B cell (primary cell): Measurements from ENCODE around the gene GMPS. TPM values are rescaled to one million over a fixed set of nuclear protein-coding genes. Genes with fewer than 3 reads are reported as not detected.

Source experiments
- ATAC-seq: fragments of 200-7000 bp; cut with Tn5 transposase; one replicate; pipeline ENCODE4 v1.10.0; 2021; ENCODE audit warnings: low read depth, mild to moderate bottlenecking, moderate number of reproducible peaks, moderate library complexity
- CTCF ChIA-PET: fragments of 350-600 bp; sonication (Branson Sonifier 250); formaldehyde crosslinking; loops from one replicate; lab custom pipeline; 2021; ENCODE audit warnings: antibody characterized with exemption, inconsistent platforms; lab: Charles Lee
- POLR2A ChIA-PET: fragments of 350-600 bp; sonication (Branson Sonifier 250); formaldehyde crosslinking; loops from one replicate; lab custom pipeline; 2021; ENCODE audit warnings: antibody characterized with exemption; lab: Charles Lee
- DNase-seq: peaks from one replicate; pipeline ENCODE4 v3.0.0; 2013
- H2AFZ ChIP-seq: 2 replicates; pipeline ENCODE4 v1.6.1; 2012; ENCODE audit warnings: mild to moderate bottlenecking, low read depth, low read length; ENCODE audit not compliant: insufficient read depth, poor library complexity, severe bottlenecking
- H3K27ac ChIP-seq, 2 donors: 1 replicate in 1 of 2; 2 replicates in 1 of 2; pipeline ENCODE4 v1.5.1; 2012 to 2013; ENCODE audit warnings: low read length in 2 of 2, mild to moderate bottlenecking in 2 of 2, moderate library complexity in 1 of 2
- H3K27me3 ChIP-seq, 4 experiments: fragments of 200-600 bp in 1 of 4; sonication (generic) in 1 of 4; replicated peaks in 1 of 4; 1 replicate in 2 of 4; 2 replicates in 2 of 4; pipeline versions ENCODE4 v1.6.1 to v1.7.0; 2013 to 2016; ENCODE audit warnings: low read length in 3 of 4, mild to moderate bottlenecking in 2 of 4, mixed read lengths in 1 of 4, moderate library complexity in 1 of 4; ENCODE audit not compliant: insufficient read depth in 4 of 4, control insufficient read depth in 3 of 4; ENCODE audit errors: control extremely low read depth in 1 of 4
- H3K36me3 ChIP-seq, 2 experiments: replicated peaks in 1 of 2; 1 replicate in 1 of 2; 2 replicates in 1 of 2; pipeline versions ENCODE4 v1.6.1 to v1.7.1; 2013; ENCODE audit warnings: low read length in 1 of 2; ENCODE audit not compliant: insufficient read depth in 2 of 2, control insufficient read depth in 1 of 2; ENCODE audit errors: control extremely low read depth in 1 of 2, extremely low read depth in 1 of 2
- H3K4me1 ChIP-seq, 2 donors: fragments of 200-600 bp in 1 of 2; sonication (generic) in 1 of 2; 1 replicate in 1 of 2; 2 replicates in 1 of 2; pipeline versions ENCODE4 v1.5.1 to v1.6.1; 2013 to 2017; ENCODE audit warnings: low read length in 2 of 2; ENCODE audit not compliant: control insufficient read depth in 2 of 2, insufficient read depth in 2 of 2
- H3K4me2 ChIP-seq: replicated peaks from 2 replicates; pipeline ENCODE3; 2012; ENCODE audit warnings: mild to moderate bottlenecking, low read depth, low read length; ENCODE audit not compliant: poor library complexity, severe bottlenecking
- H3K4me3 ChIP-seq, 5 experiments: fragments of 200-600 bp in 1 of 5; sonication (generic) in 1 of 5; 1 replicate in 3 of 5; 2 replicates in 2 of 5; pipeline versions ENCODE4 v1.5.1 to v1.7.0; 2011 to 2016; ENCODE audit warnings: low read length in 4 of 5, mild to moderate bottlenecking in 4 of 5, low read depth in 2 of 5, control low read depth in 1 of 5, moderate library complexity in 1 of 5; ENCODE audit not compliant: insufficient read depth in 1 of 5; ENCODE audit errors: control extremely low read depth in 1 of 5, extremely low read depth in 1 of 5
- H3K79me2 ChIP-seq: fragments of 200-600 bp; sonication (generic); one replicate; pipeline ENCODE4 v1.6.0; 2016; ENCODE audit warnings: low read length; ENCODE audit not compliant: control insufficient read depth, insufficient read depth
- H3K9ac ChIP-seq: fragments of 200-600 bp; sonication (generic); 2 replicates; pipeline ENCODE4 v1.6.1; 2017; ENCODE audit warnings: mild to moderate bottlenecking, low read length, moderate library complexity
- H3K9me3 ChIP-seq, 3 donors: one replicate each; pipeline versions ENCODE4 v1.6.1 to v1.7.1; 2013; ENCODE audit warnings: low read length in 2 of 3; ENCODE audit not compliant: control insufficient read depth in 2 of 3, insufficient read depth in 1 of 3; ENCODE audit errors: control extremely low read depth in 1 of 3
- H4K20me1 ChIP-seq: 2 replicates; pipeline ENCODE4 v1.6.0; 2012; ENCODE audit warnings: mild to moderate bottlenecking, low read length; ENCODE audit not compliant: insufficient read depth, control insufficient read depth, poor library complexity, severe bottlenecking
- H3K27ac Mint-ChIP-seq: one replicate; pipeline ENCODE4 v1.8.0; 2021; ENCODE audit warnings: mixed read lengths
- H3K27me3 Mint-ChIP-seq: one replicate; pipeline ENCODE4 v1.8.0; 2021; ENCODE audit warnings: mixed read lengths
- H3K4me1 Mint-ChIP-seq: one replicate; pipeline ENCODE4 v1.8.0; 2021; ENCODE audit warnings: mixed read lengths
- H3K4me3 Mint-ChIP-seq: one replicate; pipeline ENCODE4 v1.8.0; 2021; ENCODE audit warnings: mixed read lengths
- H3K9me3 Mint-ChIP-seq: one replicate; pipeline ENCODE4 v1.8.0; 2022; ENCODE audit warnings: mixed read lengths; ENCODE audit not compliant: insufficient read depth
- EZH2 ChIP-seq: IDR thresholded peaks from 2 replicates; pipeline ENCODE4 v1.6.1; 2012; ENCODE audit warnings: borderline replicate concordance, low read depth, mild to moderate bottlenecking, moderate library complexity, low read length; ENCODE audit not compliant: insufficient read depth, poor library complexity, severe bottlenecking
- WGBS: methylation state at CpG from one replicate; pipeline ENCODE4 v1.1.5; 2013; ENCODE audit warnings: missing lambda C conversion rate; ENCODE audit not compliant: insufficient coverage; 5-methylcytosine and 5-hydroxymethylcytosine counted together
- intact Hi-C: fragments of 100-400 bp; cut with micrococcal nuclease; formaldehyde crosslinking; loops from one replicate; pipeline ENCODE4 v1.10.0; 2022
- polyA plus RNA-seq: library from polyadenylated mRNA; depleted of rRNA; stranded (reverse); fragments of >200 nt; gene quantifications from 2 replicates; pipeline ENCODE4 v1.2.3, GENCODE V29; 2012
- total RNA-seq, 2 donors: library from RNA; stranded (reverse); fragments of 120-200 nt in 1 of 2; gene quantifications; 1 replicate in 1 of 2; 2 replicates in 1 of 2; pipeline versions ENCODE4 v1.2.3 to v1.2.4, GENCODE V29; 2013 to 2022
- TF ChIP-seq, protein P1 (sequence below): fragments of 200-600 bp; IDR thresholded peaks from one replicate; pipeline ENCODE4 v1.8.0; 2022; ENCODE audit warnings: antibody characterized with exemption, mild to moderate bottlenecking

The GMPS gene
- total and polyA plus RNA-seq, 2 donors (not counting 1 experiment from before 2014, with no cell fraction given), result 12.0 to 30.8 TPM

GRCh38 chr3:155880286-155880685 lies 9.8 kb downstream of the GMPS start:
- ChIA-PET POLR2A (no interaction called here), CTCF (no interaction called here)
- Histone ChIP-seq H3K36me3 (no peaks in the 10 kb centered on the region), H3K4me3 (no peak overlapping the region), H2AFZ (no peak overlapping the region), H3K27me3 (no peaks in the 10 kb centered on the region), H3K9ac (no peak overlapping the region), H3K27ac (no peak overlapping the region), H4K20me1 (peaks cover 48% of the 10 kb centered on the region), H3K4me1 (peaks cover 6 to 10% of the 10 kb centered on the region in 2 donors), H3K79me2 (peaks cover 99% of the 10 kb centered on the region), H3K4me2 (no peak overlapping the region), H3K9me3 (no peaks in the 10 kb centered on the region)
- intact Hi-C loops, result no loop called here
- H3K9me3 Mint-ChIP-seq, result no peaks in the 10 kb centered on the region
- no peak overlapping the region for H3K4me3 Mint-ChIP-seq
- no peak for ATAC-seq
- DNase-seq, result no peak
- no peak overlapping the region for H3K27ac Mint-ChIP-seq
- peaks cover 39% of the 10 kb centered on the region for H3K4me1 Mint-ChIP-seq
- TF ChIP-seq EZH2, result no peak
- TF ChIP-seq, protein P1, sequence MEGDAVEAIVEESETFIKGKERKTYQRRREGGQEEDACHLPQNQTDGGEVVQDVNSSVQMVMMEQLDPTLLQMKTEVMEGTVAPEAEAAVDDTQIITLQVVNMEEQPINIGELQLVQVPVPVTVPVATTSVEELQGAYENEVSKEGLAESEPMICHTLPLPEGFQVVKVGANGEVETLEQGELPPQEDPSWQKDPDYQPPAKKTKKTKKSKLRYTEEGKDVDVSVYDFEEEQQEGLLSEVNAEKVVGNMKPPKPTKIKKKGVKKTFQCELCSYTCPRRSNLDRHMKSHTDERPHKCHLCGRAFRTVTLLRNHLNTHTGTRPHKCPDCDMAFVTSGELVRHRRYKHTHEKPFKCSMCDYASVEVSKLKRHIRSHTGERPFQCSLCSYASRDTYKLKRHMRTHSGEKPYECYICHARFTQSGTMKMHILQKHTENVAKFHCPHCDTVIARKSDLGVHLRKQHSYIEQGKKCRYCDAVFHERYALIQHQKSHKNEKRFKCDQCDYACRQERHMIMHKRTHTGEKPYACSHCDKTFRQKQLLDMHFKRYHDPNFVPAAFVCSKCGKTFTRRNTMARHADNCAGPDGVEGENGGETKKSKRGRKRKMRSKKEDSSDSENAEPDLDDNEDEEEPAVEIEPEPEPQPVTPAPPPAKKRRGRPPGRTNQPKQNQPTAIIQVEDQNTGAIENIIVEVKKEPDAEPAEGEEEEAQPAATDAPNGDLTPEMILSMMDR, result no peak
- no peaks in the 10 kb centered on the region for H3K27me3 Mint-ChIP-seq

GRCh38 chr3:155884292-155884691 lies 13.8 kb downstream of the GMPS start:
- H3K4me1 Mint-ChIP-seq, result peaks cover 39% of the 10 kb centered on the region
- CTCF ChIA-PET, result no interaction called here
- DNase-seq, result no peak

More at GRCh38 chr3:155884292-155884691, 13.8 kb downstream of the GMPS start:
- H3K9me3 Mint-ChIP-seq, result no peaks in the 10 kb centered on the region
- H3K9me3 ChIP-seq, result no peaks in the 10 kb centered on the region
- no peak overlapping the region for H3K4me3 Mint-ChIP-seq
- H2AFZ ChIP-seq, result no peak overlapping the region
- no peak for ATAC-seq
- peaks cover 63% of the 10 kb centered on the region for H4K20me1 ChIP-seq
- WGBS, result 83% methylated on average over 2 of the region's 7 CpGs
- POLR2A ChIA-PET, result no interaction called here
- H3K79me2 ChIP-seq, result peaks cover 97% of the 10 kb centered on the region
- intact Hi-C loops, result no loop called here
- H3K4me2 ChIP-seq, result no peak overlapping the region
- no peak overlapping the region for H3K9ac ChIP-seq
- H3K27me3 Mint-ChIP-seq, result no peaks in the 10 kb centered on the region
- H3K4me3 ChIP-seq, result no peak overlapping the region
- no peak overlapping the region for H3K27ac Mint-ChIP-seq
- TF ChIP-seq, protein P1, result no peak
- TF ChIP-seq EZH2, result no peak
- H3K36me3 ChIP-seq, result no peaks in the 10 kb centered on the region
- no peak overlapping the region for H3K27ac ChIP-seq
- no peaks in the 10 kb centered on the region for H3K27me3 ChIP-seq
- H3K4me1 ChIP-seq, result peaks cover 6 to 10% of the 10 kb centered on the region in 2 donors
